GM19099 (cell line): ENCODE measurements around the gene CCBE1.

Experiments used
- POLR2A ChIP-seq: IDR thresholded peaks from 3 replicates; pipeline ENCODE4 v1.6.1; 2011; ENCODE audit warnings: low read depth; ENCODE audit not compliant: insufficient read length; ENCODE audit errors: extremely low read depth

The CCBE1 gene

DNA sequence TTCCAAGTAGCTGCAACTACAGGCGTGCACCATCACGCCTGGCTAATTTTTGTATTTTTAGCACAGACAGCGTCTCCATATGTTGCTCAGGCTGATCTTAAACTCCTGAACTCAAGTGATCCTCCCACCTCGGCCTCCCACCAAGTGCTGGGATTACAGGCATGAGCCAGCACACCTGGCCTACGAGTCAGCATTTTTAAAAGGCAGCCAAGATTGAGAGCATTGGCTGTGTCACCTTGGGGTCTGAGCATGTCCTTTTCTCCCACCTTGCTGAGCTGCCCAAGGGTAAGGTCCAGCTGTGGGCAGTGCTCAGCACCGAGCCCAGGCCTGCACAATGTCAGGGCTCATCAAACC is 195.3 kb downstream of the CCBE1 start:
- no peak for TF ChIP-seq POLR2A

- TF ChIP-seq POLR2A, result no peak
Measured at GRCh38 chr18:59500765-59501164, 196.5 kb downstream of the CCBE1 start.

DNA sequence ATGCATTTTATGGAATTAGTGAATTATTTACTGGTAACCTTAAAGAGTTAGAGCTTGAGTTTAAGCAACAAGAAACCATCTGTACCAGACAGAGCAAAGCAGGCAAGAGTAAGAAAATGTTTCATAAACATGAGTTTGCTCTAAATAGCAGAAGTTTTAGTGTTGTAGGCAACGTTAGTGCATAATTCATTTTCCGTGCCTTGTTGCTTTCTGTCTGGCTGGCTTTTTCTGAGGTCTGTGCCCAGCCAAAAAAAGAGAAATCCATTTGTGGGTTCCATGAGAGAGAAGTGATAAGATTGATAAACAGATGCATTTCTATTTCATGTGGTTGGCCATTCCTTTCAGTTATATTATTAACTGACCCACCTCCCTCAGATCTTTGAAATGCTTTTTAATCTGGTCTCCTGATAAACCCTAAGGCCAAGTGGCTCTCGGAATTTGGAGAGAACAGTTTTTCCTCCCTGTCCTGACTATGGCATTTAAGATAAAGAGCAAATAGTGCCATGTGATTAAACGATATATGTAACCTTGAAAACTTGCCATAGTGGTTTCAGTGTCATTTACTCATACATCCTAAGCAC is 198.6 kb downstream of the CCBE1 start:
- TF ChIP-seq POLR2A, result no peak

- no peak for TF ChIP-seq POLR2A
Measured at GRCh38 chr18:59492756-59493421, 204.3 kb downstream of the CCBE1 start.

GRCh38 chr18:59488899-59489298 is 208.3 kb downstream of the CCBE1 start:
- TF ChIP-seq POLR2A, result no peak

- TF ChIP-seq POLR2A, result no peak
Measured at GRCh38 chr18:59485382-59485781, 211.8 kb downstream of the CCBE1 start.

GRCh38 chr18:59484561-59485328 is 212.5 kb downstream of the CCBE1 start:
- TF ChIP-seq POLR2A, result no peak

GRCh38 chr18:59484131-59484530 is 213.1 kb downstream of the CCBE1 start:
- no peak for TF ChIP-seq POLR2A

GRCh38 chr18:59481436-59481835 is 215.8 kb downstream of the CCBE1 start:
- no peak for TF ChIP-seq POLR2A

DNA sequence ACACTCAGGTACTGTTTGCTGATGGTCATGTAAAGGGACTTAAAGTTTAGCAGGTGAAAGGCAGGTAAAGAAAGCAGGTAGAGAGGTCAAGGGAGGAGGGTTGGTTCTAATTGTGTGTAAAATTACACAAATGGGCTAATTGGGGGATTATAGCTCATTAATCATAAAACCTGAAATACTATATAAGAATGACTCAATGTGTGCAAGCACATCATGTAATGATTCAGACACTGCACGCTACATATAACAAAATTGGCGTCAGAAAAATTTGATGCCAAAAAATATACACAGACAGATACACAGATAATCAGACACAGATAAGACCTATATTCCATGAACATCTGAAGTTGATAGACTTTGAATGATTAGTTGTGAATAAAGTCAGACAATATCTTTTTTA is 217.4 kb downstream of the CCBE1 start:
- TF ChIP-seq POLR2A, result no peak

GRCh38 chr18:59478591-59478990 is 218.6 kb downstream of the CCBE1 start:
- no peak for TF ChIP-seq POLR2A

GRCh38 chr18:59477849-59478248 is 219.4 kb downstream of the CCBE1 start:
- TF ChIP-seq POLR2A, result no peak

DNA sequence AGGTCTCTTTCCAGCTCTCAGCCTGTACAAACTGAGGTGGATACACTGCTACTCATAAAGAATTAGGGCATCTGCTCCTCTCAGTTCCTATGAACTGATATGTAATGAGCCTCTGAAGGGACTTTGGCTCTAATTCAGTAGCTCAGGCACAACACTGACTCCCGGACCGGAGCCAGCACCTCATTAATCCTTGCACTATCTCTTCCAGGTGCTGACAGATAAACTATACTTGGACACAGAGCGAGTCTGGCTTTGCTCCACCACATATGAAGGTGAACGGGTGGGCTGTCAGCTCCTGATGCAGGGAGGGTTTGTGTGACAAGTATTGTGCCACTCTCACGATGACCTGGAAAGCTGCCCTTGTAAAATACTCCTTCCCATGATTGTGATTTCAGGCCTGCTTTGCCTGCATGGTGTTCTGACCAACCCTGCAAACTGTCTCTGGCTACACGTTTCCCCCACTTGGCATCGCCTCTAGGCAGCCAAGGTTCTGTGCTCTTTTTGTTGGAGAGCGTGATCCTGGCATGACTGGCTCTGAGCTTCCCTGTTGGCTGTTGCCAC is 226.6 kb downstream of the CCBE1 start:
- no peak for TF ChIP-seq POLR2A

- no peak for TF ChIP-seq POLR2A
Measured at GRCh38 chr18:59469463-59470180, 227.6 kb downstream of the CCBE1 start.

- TF ChIP-seq POLR2A, result no peak
Measured at GRCh38 chr18:59468821-59469220, 228.4 kb downstream of the CCBE1 start.
